DMS 273 (cell line): Measurements from ENCODE around the gene PEX11G.

Experiments used
- DNase-seq: peaks from one replicate; lab custom pipeline; 2025; ENCODE audit not compliant: unreplicated experiment; lab: John Stamatoyannopoulos, UW

The PEX11G gene

GRCh38 chr19:7488736-7489353 lies at the start of gene PEX11G:
Gene PEX11G, minus strand, starts transcription at chr19:7489035. Its CDS starts 25 bp downstream, at chr19:7489010.
- DNase-seq: peak; percentile 95

GRCh38 chr19:7535998-7536695 lies 47.3 kb upstream of the PEX11G start:
- no peak for DNase-seq

- peak; percentile 98 for DNase-seq
These were observed 46.5 kb upstream of the PEX11G start, which contains the start of gene PNPLA6 for GRCh38 chr19:7535047-7535997. Gene PNPLA6, plus strand, starts transcription at chr19:7535717. Its CDS starts 72 bp downstream, at chr19:7535789.

GRCh38 chr19:7534531-7535046 lies 45.8 kb upstream of the PEX11G start:
- peak; percentile 70 for DNase-seq

GRCh38 chr19:7533925-7534480 lies 45.2 kb upstream of the PEX11G start:
- peak; percentile 92 for DNase-seq

GRCh38 chr19:7533281-7533885 lies 44.5 kb upstream of the PEX11G start:
- DNase-seq: no peak

- no peak for DNase-seq
These were observed 41.0 kb upstream of the PEX11G start for GRCh38 chr19:7529610-7530490.

- no peak for DNase-seq
These were observed 40.4 kb upstream of the PEX11G start for GRCh38 chr19:7529246-7529600.

- DNase-seq: no peak
These were observed 39.8 kb upstream of the PEX11G start for GRCh38 chr19:7528522-7529245.

- DNase-seq: no peak
These were observed 39.3 kb upstream of the PEX11G start for GRCh38 chr19:7528192-7528519.

- no peak for DNase-seq
These were observed 38.8 kb upstream of the PEX11G start for GRCh38 chr19:7527516-7528191.

GRCh38 chr19:7526059-7526929 lies 37.5 kb upstream of the PEX11G start:
- no peak for DNase-seq

GRCh38 chr19:7524992-7525739 lies 36.3 kb upstream of the PEX11G start:
- DNase-seq: no peak

- DNase-seq: no peak
These were observed 35.7 kb upstream of the PEX11G start for GRCh38 chr19:7524523-7524922.

- DNase-seq: peak; percentile 52
These were observed 34.3 kb upstream of the PEX11G start for GRCh38 chr19:7522923-7523667.
